SK-N-SH (cell line): Measurements from ENCODE around the gene IGF1R. TPM values are rescaled to one million over a fixed set of nuclear protein-coding genes. Genes with fewer than 3 reads are reported as not detected.

Experiments used
- CTCF ChIA-PET: fragments of 300-600, 350-600 bp; formaldehyde crosslinking; extraction: SDS; loops from one replicate; lab custom pipeline; 2021; lab: Yijun Ruan, JAX
- POLR2A ChIA-PET: fragments of 350-600 bp; sonication (Branson Sonifier 250); formaldehyde crosslinking; extraction: SDS; loops from one replicate; lab custom pipeline; 2020; ENCODE audit warnings: antibody characterized with exemption, inconsistent platforms; lab: Yijun Ruan, JAX
- DNase-seq: peaks from one replicate; pipeline ENCODE4 v3.0.0; 2012
- H2AFZ ChIP-seq: fragments of 200-600 bp; sonication (generic); 2 replicates; pipeline ENCODE4 v1.8.1; 2016; ENCODE audit warnings: antibody characterized with exemption, mild to moderate bottlenecking, low read depth
- H3F3A ChIP-seq: fragments of 200-600 bp; sonication (generic); replicated peaks from 2 replicates; pipeline ENCODE3; 2016; ENCODE audit warnings: antibody characterized with exemption, mild to moderate bottlenecking; ENCODE audit not compliant: insufficient read depth
- H3K27ac ChIP-seq, 2 experiments: fragments of 200-500 bp in 1 of 2; fragments of 200-600 bp in 1 of 2; sonication (Bioruptor generic) in 1 of 2; sonication (generic), shearing (Covaris generic) in 1 of 2; 2 replicates each; pipeline versions ENCODE4 v1.5.1 to v1.6.1; 2014 to 2016; ENCODE audit warnings: low read depth in 2 of 2, inconsistent platforms in 1 of 2, low read length in 1 of 2, mild to moderate bottlenecking in 1 of 2, mixed read lengths in 1 of 2
- H3K27me3 ChIP-seq: fragments of 200-600 bp; sonication (generic), shearing (Covaris generic); 2 replicates; pipeline ENCODE4 v1.6.1; 2016; ENCODE audit warnings: mixed run types; ENCODE audit not compliant: insufficient read depth
- H3K36me3 ChIP-seq, 2 experiments: fragments of 200-500 bp in 1 of 2; fragments of 200-600 bp in 1 of 2; sonication (Bioruptor generic) in 1 of 2; sonication (generic) in 1 of 2; replicated peaks in 1 of 2; 2 replicates each; pipeline versions ENCODE3 to v1.5.1; 2014 to 2016; ENCODE audit warnings: low read length in 1 of 2, mild to moderate bottlenecking in 1 of 2; ENCODE audit not compliant: insufficient read depth in 2 of 2, control insufficient read depth in 1 of 2
- H3K4me1 ChIP-seq, 2 experiments: fragments of 200-500 bp in 1 of 2; fragments of 200-600 bp in 1 of 2; sonication (Bioruptor generic) in 1 of 2; sonication (generic), shearing (Covaris generic) in 1 of 2; 2 replicates each; pipeline versions ENCODE4 v1.5.1 to v1.6.1; 2014 to 2016; ENCODE audit warnings: low read depth in 1 of 2, low read length in 1 of 2, mixed run types in 1 of 2; ENCODE audit not compliant: insufficient read depth in 2 of 2, control insufficient read depth in 1 of 2
- H3K4me2 ChIP-seq: fragments of 200-600 bp; sonication (generic), shearing (Covaris generic); 2 replicates; pipeline ENCODE4 v1.6.1; 2017; ENCODE audit warnings: mixed run types
- H3K4me3 ChIP-seq, 2 experiments: fragments of 200-500 bp in 1 of 2; fragments of 200-600 bp in 1 of 2; sonication (Bioruptor generic) in 1 of 2; sonication (generic), shearing (Covaris generic) in 1 of 2; 2 replicates each; pipeline versions ENCODE4 v1.5.1 to v1.8.1; 2014 to 2016; ENCODE audit warnings: low read depth in 2 of 2, inconsistent platforms in 1 of 2, low read length in 1 of 2, mild to moderate bottlenecking in 1 of 2, mixed read lengths in 1 of 2, moderate library complexity in 1 of 2
- H3K79me2 ChIP-seq: fragments of 200-600 bp; sonication (generic); 2 replicates; pipeline ENCODE4 v1.8.1; 2017; ENCODE audit warnings: mild to moderate bottlenecking; ENCODE audit not compliant: insufficient read depth
- H3K9ac ChIP-seq: fragments of 200-600 bp; sonication (generic); 2 replicates; pipeline ENCODE4 v1.6.1; 2017; ENCODE audit warnings: mixed run types
- H3K9me2 ChIP-seq: fragments of 200-600 bp; sonication (generic); 2 replicates; pipeline ENCODE4 v1.6.1; 2017; ENCODE audit warnings: mixed run types
- H3K9me3 ChIP-seq: fragments of 200-600 bp; sonication (generic); 2 replicates; pipeline ENCODE4 v1.6.1; 2017; ENCODE audit warnings: mixed run types, mild to moderate bottlenecking, moderate library complexity
- H4K20me1 ChIP-seq: fragments of 200-600 bp; sonication (generic); 2 replicates; pipeline ENCODE4 v1.6.1; 2017; ENCODE audit warnings: mild to moderate bottlenecking, mixed run types; ENCODE audit not compliant: insufficient read depth
- ELF1 ChIP-seq: IDR thresholded peaks from 2 replicates; pipeline ENCODE4 v1.4.0; 2012
- EP300 ChIP-seq, 2 experiments: IDR thresholded peaks; 2 replicates each; pipeline versions ENCODE4 v1.4.0 to v1.6.1; 2012; ENCODE audit warnings: borderline replicate concordance in 1 of 2, low read depth in 1 of 2, low read length in 1 of 2
- EZH2phosphoT487 ChIP-seq: fragments of 200-600 bp; sonication (generic); IDR thresholded peaks from 2 replicates; pipeline ENCODE4 v1.6.1; 2017; ENCODE audit warnings: low read depth, mixed run types, mild to moderate bottlenecking, antibody characterized with exemption, moderate library complexity, borderline replicate concordance
- FOSL2 ChIP-seq: IDR thresholded peaks from 2 replicates; pipeline ENCODE4 v1.4.0; 2012; ENCODE audit warnings: low read depth, mild to moderate bottlenecking, moderate library complexity, borderline replicate concordance
- FOXM1 ChIP-seq: IDR thresholded peaks from 2 replicates; pipeline ENCODE4 v1.4.0; 2012; ENCODE audit warnings: low read depth, mild to moderate bottlenecking
- GABPA ChIP-seq: IDR thresholded peaks from 2 replicates; pipeline ENCODE4 v1.4.0; 2012; ENCODE audit warnings: low read depth, mild to moderate bottlenecking
- GATA2 ChIP-seq: sonication (generic); formaldehyde crosslinking; IDR thresholded peaks from 2 replicates; pipeline ENCODE4 v1.5.0; 2020; ENCODE audit warnings: mild to moderate bottlenecking, missing genetic modification reagents
- JUND ChIP-seq: IDR thresholded peaks from 2 replicates; pipeline ENCODE4 v1.4.0; 2012
- NFIC ChIP-seq: IDR thresholded peaks from 2 replicates; pipeline ENCODE4 v1.4.0; 2012; ENCODE audit warnings: borderline replicate concordance
- POLR2AphosphoS5 ChIP-seq: IDR thresholded peaks from 2 replicates; pipeline ENCODE4 v1.6.1; 2012; ENCODE audit warnings: low read depth, low read length
- RAD21 ChIP-seq: IDR thresholded peaks from 2 replicates; pipeline ENCODE4 v1.6.1; 2012; ENCODE audit warnings: mild to moderate bottlenecking, low read length
- RCOR1 ChIP-seq: fragments of 150-350 bp; IDR thresholded peaks from 2 replicates; pipeline ENCODE4 v1.6.1; 2017; ENCODE audit warnings: antibody characterized with exemption, low read length
- RFX5 ChIP-seq: IDR thresholded peaks from 2 replicates; pipeline ENCODE4 v1.6.1; 2012; ENCODE audit warnings: mild to moderate bottlenecking, improper control_type of control experiment, low read length
- SIN3A ChIP-seq: IDR thresholded peaks from 2 replicates; pipeline ENCODE4 v1.6.1; 2012; ENCODE audit warnings: low read depth, mild to moderate bottlenecking, low read length, moderate library complexity, borderline replicate concordance
- SMC3 ChIP-seq: IDR thresholded peaks from 2 replicates; pipeline ENCODE4 v1.6.1; 2012; ENCODE audit warnings: low read depth, low read length, improper control_type of control experiment
- TAF1 ChIP-seq: IDR thresholded peaks from 2 replicates; pipeline ENCODE4 v1.6.1; 2012; ENCODE audit warnings: low read depth, mild to moderate bottlenecking, low read length, moderate library complexity, borderline replicate concordance
- TEAD4 ChIP-seq: IDR thresholded peaks from 2 replicates; pipeline ENCODE4 v1.4.0; 2012; ENCODE audit warnings: mild to moderate bottlenecking, borderline replicate concordance; ENCODE audit not compliant: insufficient read depth
- WGBS: methylation state at CpG from one replicate; pipeline ENCODE4 v1.1.6; 2017; ENCODE audit warnings: low lambda C conversion rate; 5-methylcytosine and 5-hydroxymethylcytosine counted together
- polyA plus RNA-seq, 3 experiments: library from polyadenylated mRNA; depleted of rRNA; stranded (reverse); fragments of >200 nt; gene quantifications; 2 replicates each; pipeline ENCODE4 v1.2.3, GENCODE V29; 2012
- TF ChIP-seq, protein P1 (sequence below): fragments of 200-600 bp; sonication (generic); IDR thresholded peaks from 2 replicates; pipeline ENCODE4 v1.6.1; 2017; ENCODE audit warnings: antibody characterized with exemption, mild to moderate bottlenecking, moderate library complexity
- TF ChIP-seq, protein P2 (sequence below): IDR thresholded peaks from 2 replicates; pipeline ENCODE4; 2012
- TF ChIP-seq, protein P3 (sequence below): fragments of 150-350 bp; IDR thresholded peaks from 2 replicates; pipeline ENCODE4 v1.6.1; 2017; ENCODE audit warnings: antibody characterized with exemption, low read length, low read depth, borderline replicate concordance
- TF ChIP-seq, protein P4 (sequence below): IDR thresholded peaks from 2 replicates; pipeline ENCODE4 v1.4.0; 2012; ENCODE audit warnings: low read depth
- TF ChIP-seq, protein P5 (sequence below): IDR thresholded peaks from 2 replicates; pipeline ENCODE4 v1.4.0; 2012; ENCODE audit warnings: low read depth, borderline replicate concordance

The IGF1R gene
- polyA plus RNA-seq, 1 of the 3 experiments (the other 2 are of a cell fraction) = 9.5 TPM

DNA sequence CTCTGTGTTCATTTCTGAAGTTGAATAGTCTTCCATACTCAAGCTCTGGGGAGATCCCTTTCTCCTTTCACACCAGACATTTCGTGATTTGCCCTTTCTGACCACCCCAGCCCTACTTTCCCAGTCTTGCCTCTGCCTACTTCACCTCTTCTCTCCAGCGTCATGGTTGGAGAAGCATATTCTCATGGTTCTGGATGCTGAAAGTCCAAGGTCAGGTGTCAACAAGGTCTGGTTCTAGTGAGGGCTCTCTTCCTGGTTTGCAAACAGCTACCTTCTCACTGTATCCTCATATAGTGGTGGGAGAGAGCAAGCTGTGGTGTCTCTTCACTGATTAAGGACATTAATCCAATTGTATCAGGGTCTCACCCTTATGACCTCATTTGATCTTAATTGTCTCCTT is 169.4 kb downstream of the IGF1R start:
- peaks cover 0 to 3% of the 10 kb centered on the region in 2 experiments; a peak in 2 of 4 replicates for H3K4me1 ChIP-seq
- H3K4me2 ChIP-seq = no peak overlapping the region
- ChIA-PET POLR2A (no interaction called here), CTCF (interaction anchor here (1.3 kb wide), 1 partner anchor 13 kb away, joined by 3 read pairs; no protein-coding TSS in a partner anchor)
- no peaks in the 10 kb centered on the region for H3K27me3 ChIP-seq
- H3K9ac ChIP-seq = no peak overlapping the region
- H3K4me3 ChIP-seq = no peak overlapping the region
- H3K79me2 ChIP-seq = peaks cover 51% of the 10 kb centered on the region; the same call in 1 of the 2 replicates
- no peaks in the 10 kb centered on the region for H3K36me3 ChIP-seq
- H3K27ac ChIP-seq = no peak overlapping the region
- H3K9me2 ChIP-seq = no peaks in the 10 kb centered on the region
- TF ChIP-seq TEAD4 (no peak), SIN3A (no peak), FOXM1 (no peak), RCOR1 (no peak), POLR2AphosphoS5 (no peak), SMC3 (no peak), EP300 (IDR thresholded peaks at IDR 0.05; ENCODE audit: borderline replicate concordance in 1 of 2, low read depth in 1 of 2, low read length in 1 of 2) (no peak), ELF1 (no peak), RFX5 (no peak), RAD21 (no peak), GATA2 (no peak), TAF1 (no peak), EZH2phosphoT487 (no peak), GABPA (no peak)
- TF ChIP-seq, protein P1, sequence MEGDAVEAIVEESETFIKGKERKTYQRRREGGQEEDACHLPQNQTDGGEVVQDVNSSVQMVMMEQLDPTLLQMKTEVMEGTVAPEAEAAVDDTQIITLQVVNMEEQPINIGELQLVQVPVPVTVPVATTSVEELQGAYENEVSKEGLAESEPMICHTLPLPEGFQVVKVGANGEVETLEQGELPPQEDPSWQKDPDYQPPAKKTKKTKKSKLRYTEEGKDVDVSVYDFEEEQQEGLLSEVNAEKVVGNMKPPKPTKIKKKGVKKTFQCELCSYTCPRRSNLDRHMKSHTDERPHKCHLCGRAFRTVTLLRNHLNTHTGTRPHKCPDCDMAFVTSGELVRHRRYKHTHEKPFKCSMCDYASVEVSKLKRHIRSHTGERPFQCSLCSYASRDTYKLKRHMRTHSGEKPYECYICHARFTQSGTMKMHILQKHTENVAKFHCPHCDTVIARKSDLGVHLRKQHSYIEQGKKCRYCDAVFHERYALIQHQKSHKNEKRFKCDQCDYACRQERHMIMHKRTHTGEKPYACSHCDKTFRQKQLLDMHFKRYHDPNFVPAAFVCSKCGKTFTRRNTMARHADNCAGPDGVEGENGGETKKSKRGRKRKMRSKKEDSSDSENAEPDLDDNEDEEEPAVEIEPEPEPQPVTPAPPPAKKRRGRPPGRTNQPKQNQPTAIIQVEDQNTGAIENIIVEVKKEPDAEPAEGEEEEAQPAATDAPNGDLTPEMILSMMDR = no peak
- TF ChIP-seq, protein P2, sequence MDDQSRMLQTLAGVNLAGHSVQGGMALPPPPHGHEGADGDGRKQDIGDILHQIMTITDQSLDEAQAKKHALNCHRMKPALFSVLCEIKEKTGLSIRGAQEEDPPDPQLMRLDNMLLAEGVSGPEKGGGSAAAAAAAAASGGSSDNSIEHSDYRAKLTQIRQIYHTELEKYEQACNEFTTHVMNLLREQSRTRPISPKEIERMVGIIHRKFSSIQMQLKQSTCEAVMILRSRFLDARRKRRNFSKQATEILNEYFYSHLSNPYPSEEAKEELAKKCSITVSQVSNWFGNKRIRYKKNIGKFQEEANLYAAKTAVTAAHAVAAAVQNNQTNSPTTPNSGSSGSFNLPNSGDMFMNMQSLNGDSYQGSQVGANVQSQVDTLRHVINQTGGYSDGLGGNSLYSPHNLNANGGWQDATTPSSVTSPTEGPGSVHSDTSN = no peak
- no peaks in the 10 kb centered on the region for H3F3A ChIP-seq
- 0 out of 2 replicates have a peak, but pooled peaks cover 2% of the 10 kb centered on the region for H4K20me1 ChIP-seq
- no peak for DNase-seq
- H2AFZ ChIP-seq = no peak overlapping the region
- WGBS = 92% methylated on average over 2 of the region's 2 CpGs
- no peaks in the 10 kb centered on the region; the same call in 1 of the 2 replicates for H3K9me3 ChIP-seq

DNA sequence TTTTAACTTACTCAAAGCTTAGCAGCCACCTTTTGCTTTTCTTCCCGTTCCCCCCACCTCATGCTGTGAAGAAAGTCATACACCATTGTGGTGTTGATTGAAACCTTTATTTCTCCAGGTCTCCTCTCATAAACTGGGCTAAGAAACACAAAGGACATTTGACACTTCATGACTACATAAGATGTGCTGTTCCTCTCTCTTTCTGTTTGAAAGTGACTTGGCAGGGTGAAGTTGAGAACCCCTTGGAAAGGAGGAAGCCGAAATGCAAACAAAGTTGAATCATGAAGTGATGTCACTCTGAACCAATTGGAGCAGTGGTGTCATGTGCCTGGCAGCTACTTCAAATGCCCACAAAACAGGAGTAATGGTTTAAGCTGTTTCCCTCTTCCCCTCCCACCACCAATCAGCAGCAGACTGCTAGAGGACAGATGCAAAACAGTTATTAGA is 174.7 kb downstream of the IGF1R start:
- H3K9me2 ChIP-seq = no peaks in the 10 kb centered on the region
- peaks cover 0 to 9% of the 10 kb centered on the region in 2 experiments; a peak in 2 of 4 replicates for H3K4me1 ChIP-seq
- H3F3A ChIP-seq = no peaks in the 10 kb centered on the region
- no peaks in the 10 kb centered on the region for H3K36me3 ChIP-seq
- no peaks in the 10 kb centered on the region for H4K20me1 ChIP-seq
- H3K9me3 ChIP-seq = no peaks in the 10 kb centered on the region
- H3K4me2 ChIP-seq = peak overlapping the region; percentile 43
- H3K27ac ChIP-seq = peak overlapping the region in 1 of 2 experiments; percentile 46; a peak in 1 of 4 replicates
- H3K4me3 ChIP-seq = no peak overlapping the region
- DNase-seq = no peak
- peaks cover 36% of the 10 kb centered on the region; the same call in 1 of the 2 replicates for H3K79me2 ChIP-seq
- no peak for TF ChIP-seq NFIC
- TF ChIP-seq, protein P3, sequence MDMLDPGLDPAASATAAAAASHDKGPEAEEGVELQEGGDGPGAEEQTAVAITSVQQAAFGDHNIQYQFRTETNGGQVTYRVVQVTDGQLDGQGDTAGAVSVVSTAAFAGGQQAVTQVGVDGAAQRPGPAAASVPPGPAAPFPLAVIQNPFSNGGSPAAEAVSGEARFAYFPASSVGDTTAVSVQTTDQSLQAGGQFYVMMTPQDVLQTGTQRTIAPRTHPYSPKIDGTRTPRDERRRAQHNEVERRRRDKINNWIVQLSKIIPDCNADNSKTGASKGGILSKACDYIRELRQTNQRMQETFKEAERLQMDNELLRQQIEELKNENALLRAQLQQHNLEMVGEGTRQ = no peak
- TF ChIP-seq, protein P1 = no peak
- TF ChIP-seq EP300 (IDR thresholded peaks at IDR 0.05; ENCODE audit: borderline replicate concordance in 1 of 2, low read depth in 1 of 2, low read length in 1 of 2) = no peak
- TF ChIP-seq, protein P4, sequence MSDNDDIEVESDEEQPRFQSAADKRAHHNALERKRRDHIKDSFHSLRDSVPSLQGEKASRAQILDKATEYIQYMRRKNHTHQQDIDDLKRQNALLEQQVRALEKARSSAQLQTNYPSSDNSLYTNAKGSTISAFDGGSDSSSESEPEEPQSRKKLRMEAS = peak; percentile 76
- peak; percentile 3; the same call in 1 of the 2 replicates for TF ChIP-seq FOSL2
- no peak for TF ChIP-seq JUND
- TF ChIP-seq, protein P5, sequence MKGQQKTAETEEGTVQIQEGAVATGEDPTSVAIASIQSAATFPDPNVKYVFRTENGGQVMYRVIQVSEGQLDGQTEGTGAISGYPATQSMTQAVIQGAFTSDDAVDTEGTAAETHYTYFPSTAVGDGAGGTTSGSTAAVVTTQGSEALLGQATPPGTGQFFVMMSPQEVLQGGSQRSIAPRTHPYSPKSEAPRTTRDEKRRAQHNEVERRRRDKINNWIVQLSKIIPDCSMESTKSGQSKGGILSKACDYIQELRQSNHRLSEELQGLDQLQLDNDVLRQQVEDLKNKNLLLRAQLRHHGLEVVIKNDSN = peak; percentile 68; the same call in 1 of the 2 replicates
- CTCF ChIA-PET = interaction anchor here (0.9 kb wide), 1 partner anchor 19 kb away, joined by 3 read pairs; no protein-coding TSS in a partner anchor
- no peaks in the 10 kb centered on the region for H3K27me3 ChIP-seq
- POLR2A ChIA-PET = no interaction called here
- no peak overlapping the region for H3K9ac ChIP-seq
- no peak overlapping the region for H2AFZ ChIP-seq
- WGBS = 58% methylated on average over 2 of the region's 2 CpGs
